ENCODE measurements around the gene SLX9.

SLX9 gene

DNA sequence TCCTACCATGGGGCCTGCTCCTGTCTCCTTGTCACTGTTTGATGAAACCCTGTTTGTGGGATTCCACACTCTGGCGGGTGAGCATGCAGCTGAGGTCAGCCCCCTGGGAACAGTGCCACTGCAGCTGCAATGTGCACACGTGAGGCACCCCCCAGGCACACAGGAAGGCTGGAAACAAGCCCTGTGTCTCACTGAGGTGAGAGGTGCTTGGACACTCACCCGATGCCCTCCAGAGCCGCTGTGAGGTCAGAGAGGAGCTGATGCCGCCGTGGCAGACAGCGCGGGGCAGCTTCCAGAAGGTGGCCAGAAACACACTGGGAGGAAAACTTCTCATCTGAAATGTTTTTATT is 49.7 kb downstream of the SLX9 start:
- H3K4me3 ChIP-seq (ENCODE audit: low read depth, low read length) = no peak overlapping the region
- TF ChIP-seq, protein P1, sequence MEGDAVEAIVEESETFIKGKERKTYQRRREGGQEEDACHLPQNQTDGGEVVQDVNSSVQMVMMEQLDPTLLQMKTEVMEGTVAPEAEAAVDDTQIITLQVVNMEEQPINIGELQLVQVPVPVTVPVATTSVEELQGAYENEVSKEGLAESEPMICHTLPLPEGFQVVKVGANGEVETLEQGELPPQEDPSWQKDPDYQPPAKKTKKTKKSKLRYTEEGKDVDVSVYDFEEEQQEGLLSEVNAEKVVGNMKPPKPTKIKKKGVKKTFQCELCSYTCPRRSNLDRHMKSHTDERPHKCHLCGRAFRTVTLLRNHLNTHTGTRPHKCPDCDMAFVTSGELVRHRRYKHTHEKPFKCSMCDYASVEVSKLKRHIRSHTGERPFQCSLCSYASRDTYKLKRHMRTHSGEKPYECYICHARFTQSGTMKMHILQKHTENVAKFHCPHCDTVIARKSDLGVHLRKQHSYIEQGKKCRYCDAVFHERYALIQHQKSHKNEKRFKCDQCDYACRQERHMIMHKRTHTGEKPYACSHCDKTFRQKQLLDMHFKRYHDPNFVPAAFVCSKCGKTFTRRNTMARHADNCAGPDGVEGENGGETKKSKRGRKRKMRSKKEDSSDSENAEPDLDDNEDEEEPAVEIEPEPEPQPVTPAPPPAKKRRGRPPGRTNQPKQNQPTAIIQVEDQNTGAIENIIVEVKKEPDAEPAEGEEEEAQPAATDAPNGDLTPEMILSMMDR (IDR thresholded peaks at IDR 0.05; ENCODE audit: borderline replicate concordance, insufficient read depth, low read depth, low read length) = no peak

DNA sequence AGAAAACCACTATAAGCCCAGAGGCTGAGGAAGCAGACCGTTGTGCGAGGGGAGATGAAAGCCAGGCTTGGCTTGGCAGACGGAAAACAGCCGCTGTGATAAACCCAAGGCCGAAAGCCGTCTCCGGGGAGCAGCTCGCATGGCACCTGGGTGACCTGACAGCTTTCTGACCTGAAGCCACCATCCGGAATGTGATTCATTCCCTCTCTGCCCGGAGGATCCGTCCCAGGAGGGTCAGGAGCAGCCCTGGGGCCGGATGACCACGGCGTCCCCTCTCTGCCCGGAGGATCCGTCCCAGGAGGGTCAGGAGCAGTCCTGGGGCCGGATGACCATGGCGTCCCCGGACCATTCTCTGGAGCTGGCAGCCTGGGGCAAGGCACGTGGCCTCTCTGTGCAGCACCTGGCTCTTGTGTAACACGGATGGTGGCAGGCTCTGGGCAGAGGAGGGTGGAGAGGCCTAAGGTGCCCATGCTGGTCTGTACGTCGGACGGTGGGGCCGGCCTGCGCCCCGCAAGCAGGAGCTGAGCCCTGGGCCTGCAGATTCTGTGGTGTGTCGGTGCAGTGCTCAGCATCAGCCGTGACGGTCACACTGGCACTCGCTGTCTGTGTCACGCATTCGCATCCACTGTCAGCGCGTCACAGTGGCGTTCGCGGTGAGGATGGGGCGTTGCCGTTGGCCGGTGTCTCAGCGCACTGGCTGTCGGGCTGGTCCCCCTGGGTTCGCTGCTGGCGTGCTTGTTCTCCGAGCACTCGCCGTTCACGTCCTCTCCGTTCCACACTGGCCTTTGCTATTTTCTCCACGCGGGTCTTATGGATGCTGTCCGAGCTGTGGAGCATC is 50.3 kb downstream of the SLX9 start:
- H3K4me3 ChIP-seq (ENCODE audit: low read depth, low read length) = no peak overlapping the region
- TF ChIP-seq, protein P1 (IDR thresholded peaks at IDR 0.05; ENCODE audit: borderline replicate concordance, insufficient read depth, low read depth, low read length) = no peak

DNA sequence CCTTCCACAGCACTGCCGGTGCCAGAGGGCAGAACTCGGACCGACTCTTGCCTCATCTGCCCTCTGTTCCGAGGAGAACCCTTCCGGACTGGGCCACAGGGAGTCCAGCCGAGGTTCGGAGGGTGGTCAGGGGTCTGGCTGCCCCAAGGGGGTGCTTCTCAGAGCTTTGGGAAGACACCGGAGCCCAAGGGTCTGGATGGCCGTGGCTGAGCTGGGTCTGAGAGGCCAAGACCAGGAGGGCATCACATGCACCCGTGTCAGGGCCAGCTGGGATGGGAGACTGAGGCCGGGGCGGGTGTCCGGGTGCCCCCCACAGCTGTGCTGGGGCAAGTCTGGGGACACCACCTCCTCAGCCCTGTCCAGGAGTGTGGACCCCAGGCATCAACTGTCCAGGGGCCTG is 51.1 kb downstream of the SLX9 start:
- TF ChIP-seq, protein P1 (IDR thresholded peaks at IDR 0.05; ENCODE audit: borderline replicate concordance, insufficient read depth, low read depth, low read length) = no peak
- H3K4me3 ChIP-seq (ENCODE audit: low read depth, low read length) = no peak overlapping the region

DNA sequence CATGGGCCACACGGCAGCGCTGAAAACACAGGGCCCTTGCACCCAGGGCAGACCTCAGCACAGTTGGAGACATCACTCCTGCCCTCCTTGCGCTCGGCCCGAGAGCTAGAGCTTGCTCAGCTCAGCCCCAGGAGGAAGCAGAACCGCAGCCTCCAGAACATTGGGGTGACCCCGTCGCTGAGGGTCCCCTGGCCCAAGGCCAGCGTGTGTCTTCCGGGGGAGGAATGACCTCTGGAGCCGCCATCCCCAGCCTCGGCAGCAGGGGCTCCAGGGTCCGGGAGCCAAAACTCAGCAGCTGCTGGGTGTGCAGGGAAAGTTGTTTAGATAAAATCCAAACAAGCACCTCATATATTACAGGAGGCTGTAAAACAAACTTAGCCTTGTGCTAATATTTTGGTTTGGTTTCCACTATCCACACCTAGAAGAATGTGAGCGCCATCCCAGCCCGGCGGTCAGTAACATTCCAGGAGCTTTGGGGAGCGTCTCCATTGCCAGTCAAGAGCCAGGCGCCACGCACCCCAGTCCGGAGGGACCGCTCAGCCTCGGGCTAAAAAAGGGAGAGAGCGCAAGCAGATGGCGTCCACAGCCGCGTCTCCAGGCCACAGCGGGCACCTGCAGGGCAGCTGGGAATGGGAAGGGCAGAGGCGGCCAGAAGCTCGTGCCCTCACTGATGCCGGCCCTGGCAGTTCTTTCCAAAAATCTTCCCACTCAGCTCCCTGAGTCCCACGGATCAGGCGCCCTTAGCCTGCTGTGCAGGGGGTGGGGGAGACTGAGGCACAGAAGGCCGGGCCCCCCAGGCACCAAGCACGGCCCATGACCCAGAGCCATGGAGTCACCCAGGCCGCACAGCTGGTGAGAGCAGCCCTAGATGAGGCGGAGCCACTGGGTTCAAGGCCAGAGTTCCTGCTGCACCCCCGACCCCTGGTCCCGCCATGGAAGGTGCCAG is 52.0 kb downstream of the SLX9 start:
- TF ChIP-seq, protein P1 (IDR thresholded peaks at IDR 0.05; ENCODE audit: borderline replicate concordance, insufficient read depth, low read depth, low read length) = no peak
- H3K4me3 ChIP-seq (ENCODE audit: low read depth, low read length) = no peak overlapping the region

DNA sequence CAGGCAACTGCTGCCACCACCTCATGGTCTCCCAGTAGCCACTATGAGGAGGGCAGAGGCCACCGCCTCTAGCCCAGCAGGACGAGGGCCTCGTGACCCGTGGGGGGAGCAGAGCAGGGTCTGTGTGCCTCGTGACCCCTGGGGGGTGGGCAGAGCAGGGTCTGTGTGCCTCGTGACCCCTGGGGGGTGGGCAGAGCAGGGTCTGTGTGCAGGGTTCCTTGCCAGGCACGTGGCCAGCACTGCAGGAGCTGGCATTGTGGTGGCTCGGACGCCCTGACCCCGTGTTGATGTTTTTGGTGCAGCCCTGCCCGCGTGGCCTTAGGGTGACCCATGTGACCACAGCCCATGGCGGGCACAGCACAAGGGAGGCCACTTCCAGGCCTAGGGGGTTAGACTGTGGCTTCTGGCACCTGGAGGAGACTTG is 52.8 kb downstream of the SLX9 start:
- TF ChIP-seq, protein P1 (IDR thresholded peaks at IDR 0.05; ENCODE audit: borderline replicate concordance, insufficient read depth, low read depth, low read length) = no peak
- H3K4me3 ChIP-seq (ENCODE audit: low read depth, low read length) = no peak overlapping the region

DNA sequence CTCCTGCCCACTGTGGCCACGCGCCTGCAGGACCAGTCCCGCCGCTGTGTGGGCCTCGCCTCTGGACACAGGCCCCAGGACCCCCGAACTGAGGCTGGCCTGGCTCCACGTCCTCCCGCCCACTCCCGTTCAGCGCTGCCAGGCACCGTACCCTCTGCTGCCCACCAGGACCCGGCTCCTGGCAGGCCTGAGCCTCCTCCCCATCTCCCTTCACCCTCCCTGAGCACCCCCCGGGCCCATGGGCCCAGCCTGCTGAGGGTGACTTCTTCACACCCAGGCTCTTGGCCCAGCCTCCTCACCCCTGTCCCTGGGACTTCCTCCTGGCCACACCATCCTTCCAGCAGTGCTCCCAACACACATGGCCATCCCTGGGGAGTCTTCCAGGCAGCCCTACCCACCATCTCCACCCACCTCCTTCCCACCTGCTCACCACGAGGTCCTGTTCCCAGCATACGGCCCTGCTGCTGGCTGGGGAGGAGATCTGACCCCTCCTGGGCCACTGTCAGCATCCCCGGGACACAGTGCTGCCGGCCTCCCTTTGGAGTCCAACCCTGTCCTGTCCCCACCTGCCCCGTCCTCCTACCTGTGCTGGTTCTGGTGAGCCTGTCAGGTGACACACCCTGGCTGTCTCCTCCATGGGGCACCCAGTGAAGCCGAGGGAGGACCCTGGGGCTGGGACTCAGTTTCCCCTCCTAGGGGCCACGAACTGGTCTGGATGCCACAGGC is 53.7 kb downstream of the SLX9 start:
- TF ChIP-seq, protein P1 (IDR thresholded peaks at IDR 0.05; ENCODE audit: borderline replicate concordance, insufficient read depth, low read depth, low read length) = no peak
- H3K4me3 ChIP-seq (ENCODE audit: low read depth, low read length) = no peak overlapping the region

Data from GM12875 (cell line).